Epithelial cell of proximal tubule (primary cell): ENCODE results near the gene WNT16. TPM values are rescaled to one million over a fixed set of nuclear protein-coding genes. Genes with fewer than 3 reads are reported as not detected.

ENCODE experiments used
- DNase-seq: peaks from one replicate; pipeline ENCODE4 v3.0.0-alpha.2; 2011; ENCODE audit warnings: low read depth
- H3K4me3 ChIP-seq: 2 replicates; pipeline ENCODE4 v1.5.1; 2011; ENCODE audit warnings: low read depth, mild to moderate bottlenecking, low read length
- total RNA-seq: library from RNA; depleted of rRNA; stranded (reverse); fragments of >200 nt; gene quantifications from 2 replicates; pipeline ENCODE4 v1.2.3, GENCODE V29; 2015
- TF ChIP-seq, protein P1 (sequence below): conservative IDR thresholded peaks from 2 replicates; pipeline ENCODE4 v1.5.1; 2012; ENCODE audit warnings: low read depth, mild to moderate bottlenecking, low read length

The WNT16 gene
- total RNA-seq, 1 donor from 2014 or later, result not detected

GRCh38 chr7:121390617-121391016 lies 61.8 kb downstream of the WNT16 start:
- H3K4me3 ChIP-seq, result no peak overlapping the region
- no peak for DNase-seq
- TF ChIP-seq, protein P1, sequence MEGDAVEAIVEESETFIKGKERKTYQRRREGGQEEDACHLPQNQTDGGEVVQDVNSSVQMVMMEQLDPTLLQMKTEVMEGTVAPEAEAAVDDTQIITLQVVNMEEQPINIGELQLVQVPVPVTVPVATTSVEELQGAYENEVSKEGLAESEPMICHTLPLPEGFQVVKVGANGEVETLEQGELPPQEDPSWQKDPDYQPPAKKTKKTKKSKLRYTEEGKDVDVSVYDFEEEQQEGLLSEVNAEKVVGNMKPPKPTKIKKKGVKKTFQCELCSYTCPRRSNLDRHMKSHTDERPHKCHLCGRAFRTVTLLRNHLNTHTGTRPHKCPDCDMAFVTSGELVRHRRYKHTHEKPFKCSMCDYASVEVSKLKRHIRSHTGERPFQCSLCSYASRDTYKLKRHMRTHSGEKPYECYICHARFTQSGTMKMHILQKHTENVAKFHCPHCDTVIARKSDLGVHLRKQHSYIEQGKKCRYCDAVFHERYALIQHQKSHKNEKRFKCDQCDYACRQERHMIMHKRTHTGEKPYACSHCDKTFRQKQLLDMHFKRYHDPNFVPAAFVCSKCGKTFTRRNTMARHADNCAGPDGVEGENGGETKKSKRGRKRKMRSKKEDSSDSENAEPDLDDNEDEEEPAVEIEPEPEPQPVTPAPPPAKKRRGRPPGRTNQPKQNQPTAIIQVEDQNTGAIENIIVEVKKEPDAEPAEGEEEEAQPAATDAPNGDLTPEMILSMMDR, result no peak

Other genes starting within 250 kb of the WNT16 start
- gene FAM3C, start 67.3 kb downstream of the WNT16 start, total RNA-seq, result 102 and 134 TPM in 2 replicates